Endodermal cell (in vitro differentiated cells): ENCODE results near the gene SULT6B1. TPM values are rescaled to one million over a fixed set of nuclear protein-coding genes. Genes with fewer than 3 reads are reported as not detected.

Experiments
- DNase-seq: peaks from one replicate; pipeline ENCODE4 v3.0.0-alpha.2; 2017
- H3K27ac ChIP-seq: 2 replicates; pipeline ENCODE4 v1.5.1; 2013; ENCODE audit warnings: mild to moderate bottlenecking, low read depth, low read length, moderate library complexity
- H3K27me3 ChIP-seq: 2 replicates; pipeline ENCODE4 v1.6.1; 2013; ENCODE audit warnings: mild to moderate bottlenecking, low read length, moderate library complexity; ENCODE audit not compliant: insufficient read depth, control insufficient read depth, poor library complexity, severe bottlenecking
- H3K36me3 ChIP-seq: 2 replicates; pipeline ENCODE4 v1.7.0; 2013; ENCODE audit warnings: mild to moderate bottlenecking, low read length, moderate library complexity; ENCODE audit not compliant: control insufficient read depth, insufficient read depth
- H3K4me1 ChIP-seq: one replicate; pipeline ENCODE4 v1.7.0; 2013; ENCODE audit warnings: low read length; ENCODE audit not compliant: control insufficient read depth, insufficient read depth
- H3K4me3 ChIP-seq: 2 replicates; pipeline ENCODE4 v1.5.1; 2013; ENCODE audit warnings: mild to moderate bottlenecking, low read length, moderate library complexity
- H3K9ac ChIP-seq: 2 replicates; pipeline ENCODE4 v1.6.1; 2013; ENCODE audit warnings: mild to moderate bottlenecking, low read length, moderate library complexity; ENCODE audit not compliant: poor library complexity, severe bottlenecking; ENCODE audit errors: extremely low read depth
- H3K9me3 ChIP-seq: 2 replicates; pipeline ENCODE4 v1.6.1; 2013; ENCODE audit warnings: mild to moderate bottlenecking, low read length, moderate library complexity; ENCODE audit not compliant: control insufficient read depth
- H3K27ac Mint-ChIP-seq: 2 replicates; pipeline ENCODE4 v1.8.0; 2020; ENCODE audit warnings: mixed read lengths
- H3K27me3 Mint-ChIP-seq: 2 replicates; pipeline ENCODE4 v1.8.0; 2021; ENCODE audit warnings: mild to moderate bottlenecking, mixed read lengths; ENCODE audit not compliant: insufficient read depth
- H3K36me3 Mint-ChIP-seq: 2 replicates; pipeline ENCODE4 v1.8.0; 2020; ENCODE audit warnings: low read depth, mixed read lengths
- H3K4me1 Mint-ChIP-seq: 2 replicates; pipeline ENCODE4 v1.8.0; 2020; ENCODE audit warnings: mixed read lengths
- H3K4me3 Mint-ChIP-seq: 2 replicates; pipeline ENCODE4 v1.8.0; 2020; ENCODE audit warnings: mild to moderate bottlenecking, moderate library complexity, mixed read lengths
- H3K9me3 Mint-ChIP-seq: 2 replicates; pipeline ENCODE4 v1.8.0; 2020; ENCODE audit warnings: mild to moderate bottlenecking, mixed read lengths
- WGBS, 2 experiments: methylation state at CpG; one replicate each; pipeline versions ENCODE4 v1.1.5 to v1.1.7; 2013; ENCODE audit warnings: missing lambda C conversion rate in 2 of 2, mixed read lengths in 1 of 2; ENCODE audit not compliant: insufficient coverage in 1 of 2, insufficient read length in 1 of 2; 5-methylcytosine and 5-hydroxymethylcytosine counted together
- total RNA-seq, 2 donors: library from RNA; stranded (reverse); fragmentation: NEBNext Ultra II Directional in 1 of 2; extraction: Animal tissue kit (Norgen Biotek cat#: 25700) in 1 of 2; gene quantifications; 2 replicates in 1 of 2; 3 replicates in 1 of 2; pipeline ENCODE4 v1.2.1, GENCODE V29; 2021
- TF ChIP-seq, protein P1 (sequence below): fragments of 200-600 bp; sonication (generic); conservative IDR thresholded peaks from 2 replicates; pipeline ENCODE4 v1.5.0; 2021; ENCODE audit warnings: antibody characterized with exemption, mild to moderate bottlenecking

SULT6B1 gene
- total RNA-seq, 2 donors from 2014 or later = not detected

DNA sequence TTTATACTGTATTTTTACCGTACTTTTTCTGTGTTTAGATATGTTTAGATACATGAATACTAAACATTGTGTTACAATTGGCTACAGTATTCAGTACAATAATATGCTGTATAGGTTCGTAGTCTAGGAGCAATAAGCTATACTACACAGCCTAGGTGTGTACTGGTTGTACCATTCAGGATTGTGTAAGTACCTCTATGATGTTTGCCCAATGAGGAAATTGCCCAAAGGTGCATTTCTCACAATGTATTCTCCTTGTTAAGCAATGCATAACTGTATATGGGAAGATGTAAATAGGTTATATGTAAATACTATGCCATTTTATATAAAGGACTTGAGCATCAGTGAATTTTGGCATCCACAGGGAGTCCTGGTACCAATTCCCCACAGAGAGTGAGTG, 42.4 kb downstream of the SULT6B1 start:
- no peak for DNase-seq
- H3K4me3 Mint-ChIP-seq = no peak overlapping the region
- no peaks in the 10 kb centered on the region for H3K9me3 Mint-ChIP-seq
- H3K27me3 Mint-ChIP-seq = no peaks in the 10 kb centered on the region
- no peaks in the 10 kb centered on the region for H3K4me1 ChIP-seq
- H3K4me3 ChIP-seq = no peak overlapping the region
- H3K36me3 Mint-ChIP-seq = peaks cover 34% of the 10 kb centered on the region
- H3K27ac Mint-ChIP-seq = no peak overlapping the region
- peaks cover 51% of the 10 kb centered on the region for H3K36me3 ChIP-seq
- H3K27ac ChIP-seq = no peak overlapping the region
- WGBS, 2 experiments = 98% methylated on average over 2 of the region's 2 CpGs; no CpG with 5 or more reads in 1 of the 2 experiments
- H3K4me1 Mint-ChIP-seq = peaks cover 4% of the 10 kb centered on the region
- no peaks in the 10 kb centered on the region for H3K27me3 ChIP-seq
- TF ChIP-seq, protein P1, sequence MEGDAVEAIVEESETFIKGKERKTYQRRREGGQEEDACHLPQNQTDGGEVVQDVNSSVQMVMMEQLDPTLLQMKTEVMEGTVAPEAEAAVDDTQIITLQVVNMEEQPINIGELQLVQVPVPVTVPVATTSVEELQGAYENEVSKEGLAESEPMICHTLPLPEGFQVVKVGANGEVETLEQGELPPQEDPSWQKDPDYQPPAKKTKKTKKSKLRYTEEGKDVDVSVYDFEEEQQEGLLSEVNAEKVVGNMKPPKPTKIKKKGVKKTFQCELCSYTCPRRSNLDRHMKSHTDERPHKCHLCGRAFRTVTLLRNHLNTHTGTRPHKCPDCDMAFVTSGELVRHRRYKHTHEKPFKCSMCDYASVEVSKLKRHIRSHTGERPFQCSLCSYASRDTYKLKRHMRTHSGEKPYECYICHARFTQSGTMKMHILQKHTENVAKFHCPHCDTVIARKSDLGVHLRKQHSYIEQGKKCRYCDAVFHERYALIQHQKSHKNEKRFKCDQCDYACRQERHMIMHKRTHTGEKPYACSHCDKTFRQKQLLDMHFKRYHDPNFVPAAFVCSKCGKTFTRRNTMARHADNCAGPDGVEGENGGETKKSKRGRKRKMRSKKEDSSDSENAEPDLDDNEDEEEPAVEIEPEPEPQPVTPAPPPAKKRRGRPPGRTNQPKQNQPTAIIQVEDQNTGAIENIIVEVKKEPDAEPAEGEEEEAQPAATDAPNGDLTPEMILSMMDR = no peak
- H3K9me3 ChIP-seq = no peaks in the 10 kb centered on the region
- H3K9ac ChIP-seq = no peak overlapping the region

DNA sequence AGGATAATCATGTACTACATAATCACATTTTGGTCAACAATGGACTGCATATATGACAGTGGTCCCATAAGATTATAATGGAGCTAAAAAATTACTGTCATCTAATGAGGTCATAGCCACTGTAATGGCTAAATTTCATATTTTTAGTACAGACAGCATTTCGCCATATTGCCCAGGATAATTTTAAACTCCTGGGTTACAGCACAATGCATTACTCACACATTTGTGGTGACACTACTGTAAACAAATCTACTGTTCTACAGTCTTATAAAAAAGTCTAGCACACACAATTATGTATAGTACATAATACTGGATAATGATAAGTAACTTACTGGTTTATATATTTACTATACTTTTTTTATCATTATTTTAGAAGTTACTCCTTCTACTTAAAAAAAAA, 44.5 kb downstream of the SULT6B1 start:
- peaks cover 65% of the 10 kb centered on the region for H3K36me3 ChIP-seq
- Mint-ChIP-seq H3K4me3 (no peak overlapping the region), H3K4me1 (no peaks in the 10 kb centered on the region), H3K27ac (no peak overlapping the region), H3K9me3 (no peaks in the 10 kb centered on the region), H3K27me3 (no peaks in the 10 kb centered on the region), H3K36me3 (peaks cover 47% of the 10 kb centered on the region)
- no peaks in the 10 kb centered on the region for H3K4me1 ChIP-seq
- H3K9me3 ChIP-seq = no peaks in the 10 kb centered on the region
- 93 to 100% methylated on average over 1 of the region's 1 CpG for WGBS, 2 experiments
- no peak overlapping the region for H3K9ac ChIP-seq
- H3K27me3 ChIP-seq = no peaks in the 10 kb centered on the region
- H3K27ac ChIP-seq = no peak overlapping the region
- H3K4me3 ChIP-seq = no peak overlapping the region
- TF ChIP-seq, protein P1 = no peak
- no peak for DNase-seq

DNA sequence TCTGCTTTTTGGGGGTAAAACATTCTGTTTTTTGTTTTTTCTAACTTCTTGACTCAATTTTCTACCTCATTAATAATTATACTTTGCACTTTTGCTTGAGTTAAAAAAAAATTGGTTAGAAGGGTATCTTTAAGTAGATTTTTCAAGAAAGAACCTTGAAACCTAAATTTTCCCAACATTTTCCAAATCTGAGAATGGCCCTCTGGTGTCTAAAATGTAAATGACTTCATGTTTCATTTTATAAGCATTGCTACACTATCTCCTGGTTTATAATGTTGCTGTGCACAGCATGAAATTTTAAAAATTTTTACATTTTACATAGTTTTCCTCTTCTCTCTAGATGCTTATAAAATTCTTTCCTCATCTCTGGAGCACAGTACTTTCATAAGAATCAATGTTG, 45.9 kb downstream of the SULT6B1 start:
- Histone ChIP-seq H3K4me1 (no peaks in the 10 kb centered on the region), H3K9ac (no peak overlapping the region), H3K36me3 (peaks cover 64% of the 10 kb centered on the region), H3K4me3 (no peak overlapping the region), H3K27me3 (no peaks in the 10 kb centered on the region), H3K9me3 (no peaks in the 10 kb centered on the region), H3K27ac (no peak overlapping the region)
- no peak for DNase-seq
- Mint-ChIP-seq H3K4me1 (no peaks in the 10 kb centered on the region), H3K27ac (no peak overlapping the region), H3K9me3 (no peaks in the 10 kb centered on the region), H3K27me3 (no peaks in the 10 kb centered on the region), H3K4me3 (no peak overlapping the region), H3K36me3 (peaks cover 52% of the 10 kb centered on the region)
- TF ChIP-seq, protein P1 = peak; percentile 49
